DOHH2 (cell line): ENCODE measurements around the gene MTMR2.

Source experiments
- H3F3A ChIP-seq: fragments of 200-600 bp; sonication (generic), shearing (Covaris generic); 2 replicates; pipeline ENCODE4 v1.6.0; 2016; ENCODE audit warnings: antibody characterized with exemption, mild to moderate bottlenecking; ENCODE audit not compliant: control insufficient read depth, insufficient read depth
- H3K27ac ChIP-seq: fragments of 200-600 bp; sonication (generic); 2 replicates; pipeline ENCODE4 v1.5.1; 2014; ENCODE audit warnings: low read depth, mild to moderate bottlenecking, low read length, moderate library complexity
- H3K27me3 ChIP-seq: fragments of 200-600 bp; sonication (generic); 2 replicates; pipeline ENCODE4 v1.6.1; 2014; ENCODE audit warnings: mild to moderate bottlenecking, low read length, mixed read lengths; ENCODE audit not compliant: control insufficient read depth
- H3K36me3 ChIP-seq: fragments of 200-600 bp; sonication (generic); 2 replicates; pipeline ENCODE4 v1.6.1; 2014; ENCODE audit warnings: mild to moderate bottlenecking, low read length, moderate library complexity, mixed read lengths; ENCODE audit not compliant: control insufficient read depth
- H3K4me1 ChIP-seq: fragments of 200-600 bp; sonication (generic); 2 replicates; pipeline ENCODE4 v1.6.1; 2014; ENCODE audit warnings: mild to moderate bottlenecking, low read length, mixed read lengths; ENCODE audit not compliant: control insufficient read depth
- H3K4me2 ChIP-seq: fragments of 200-600 bp; sonication (generic); 2 replicates; pipeline ENCODE4 v1.6.0; 2014; ENCODE audit warnings: mild to moderate bottlenecking, low read length, moderate library complexity
- H3K4me3 ChIP-seq: fragments of 200-600 bp; sonication (generic); 2 replicates; pipeline ENCODE4 v1.5.1; 2014; ENCODE audit warnings: mild to moderate bottlenecking, low read length, mixed read lengths
- H3K79me2 ChIP-seq: fragments of 200-600 bp; sonication (generic); 2 replicates; pipeline ENCODE4 v1.6.1; 2014; ENCODE audit warnings: mild to moderate bottlenecking, low read length, mixed read lengths; ENCODE audit not compliant: control insufficient read depth
- H3K9me2 ChIP-seq: fragments of 200-600 bp; sonication (generic); replicated peaks from 2 replicates; pipeline ENCODE4 v1.6.1; 2014; ENCODE audit warnings: mild to moderate bottlenecking, low read length, mixed read lengths; ENCODE audit not compliant: control insufficient read depth
- H3K9me3 ChIP-seq: fragments of 200-600 bp; sonication (generic); 2 replicates; pipeline ENCODE4 v1.6.1; 2014; ENCODE audit warnings: antibody characterized with exemption, low read length, mixed read lengths; ENCODE audit not compliant: control insufficient read depth, insufficient read depth
- H4K20me1 ChIP-seq: fragments of 200-600 bp; sonication (generic); 2 replicates; pipeline ENCODE4 v1.6.0; 2014; ENCODE audit warnings: low read depth, mild to moderate bottlenecking, antibody characterized with exemption, low read length, moderate library complexity; ENCODE audit not compliant: control insufficient read depth, insufficient read depth
- CTCF ChIP-seq: fragments of 200-600 bp; sonication (generic); IDR thresholded peaks from one replicate; pipeline ENCODE4 v1.5.1; 2014; ENCODE audit warnings: antibody characterized with exemption, mild to moderate bottlenecking, low read depth, low read length; ENCODE audit not compliant: poor library complexity, severe bottlenecking
- EZH2phosphoT487 ChIP-seq: fragments of 200-600 bp; sonication (generic); IDR thresholded peaks from 2 replicates; pipeline ENCODE4 v1.6.1; 2017; ENCODE audit warnings: borderline replicate concordance, mild to moderate bottlenecking, antibody characterized with exemption, low read length, moderate library complexity, mixed read lengths

The MTMR2 gene

GRCh38 chr11:95793116-95793515 lies 130.8 kb downstream of the MTMR2 start:
- no peak overlapping the region for H3K27ac ChIP-seq
- peaks cover 48% of the 10 kb centered on the region for H3K36me3 ChIP-seq
- TF ChIP-seq CTCF: no peak
- no peak for TF ChIP-seq EZH2phosphoT487
- H3K4me2 ChIP-seq: peak overlapping the region; percentile 87
- 0 out of 2 replicates have a peak overlapping the region, but pooled peaks have one; percentile 2 for H3K4me3 ChIP-seq
- no peaks in the 10 kb centered on the region for H3F3A ChIP-seq
- no peaks in the 10 kb centered on the region for H3K9me3 ChIP-seq
- peaks cover 20% of the 10 kb centered on the region; the same call in 1 of the 2 replicates for H4K20me1 ChIP-seq
- H3K27me3 ChIP-seq: no peaks in the 10 kb centered on the region
- no peaks in the 10 kb centered on the region for H3K9me2 ChIP-seq
- peaks cover 31% of the 10 kb centered on the region for H3K4me1 ChIP-seq
- peaks cover 88% of the 10 kb centered on the region for H3K79me2 ChIP-seq

GRCh38 chr11:95792700-95793099 lies 131.2 kb downstream of the MTMR2 start:
- TF ChIP-seq EZH2phosphoT487 (no peak), CTCF (no peak)

GRCh38 chr11:95792200-95792599 lies 131.7 kb downstream of the MTMR2 start:
- Histone ChIP-seq H3K27me3 (no peaks in the 10 kb centered on the region), H3K4me1 (peaks cover 40% of the 10 kb centered on the region), H3F3A (no peaks in the 10 kb centered on the region), H3K4me2 (peak overlapping the region; percentile 87), H3K9me2 (no peaks in the 10 kb centered on the region), H3K79me2 (peaks cover 89% of the 10 kb centered on the region), H3K4me3 (peak overlapping the region; percentile 88), H3K36me3 (peaks cover 57% of the 10 kb centered on the region), H3K9me3 (no peaks in the 10 kb centered on the region), H3K27ac (no peak overlapping the region), H4K20me1 (peaks cover 20% of the 10 kb centered on the region; the same call in 1 of the 2 replicates)
- TF ChIP-seq EZH2phosphoT487 (no peak), CTCF (no peak)

More at GRCh38 chr11:95792700-95793099, 131.2 kb downstream of the MTMR2 start:
- peaks cover 89% of the 10 kb centered on the region for H3K79me2 ChIP-seq
- peak overlapping the region; percentile 88; the same call in 1 of the 2 replicates for H3K4me3 ChIP-seq
- no peak overlapping the region for H3K27ac ChIP-seq
- H3K9me3 ChIP-seq: no peaks in the 10 kb centered on the region
- peaks cover 35% of the 10 kb centered on the region for H3K4me1 ChIP-seq
- no peaks in the 10 kb centered on the region for H3K9me2 ChIP-seq
- peaks cover 20% of the 10 kb centered on the region; the same call in 1 of the 2 replicates for H4K20me1 ChIP-seq
- H3K27me3 ChIP-seq: no peaks in the 10 kb centered on the region
- peak overlapping the region; percentile 87 for H3K4me2 ChIP-seq
- peaks cover 52% of the 10 kb centered on the region for H3K36me3 ChIP-seq
- no peaks in the 10 kb centered on the region for H3F3A ChIP-seq
